Colonic mucosa (tissue), 4 donors: ENCODE data around the gene GPX3. TPM values are rescaled to one million over a fixed set of nuclear protein-coding genes. Genes with fewer than 3 reads are reported as not detected.

Experiments
- DNase-seq: peaks from one replicate; pipeline ENCODE4 v3.0.0-alpha.2; 2020
- H3K27ac ChIP-seq: fragments of 200-600 bp; one replicate; pipeline ENCODE4 v1.8.0; 2021
- H3K27me3 ChIP-seq: fragments of 200-600 bp; one replicate; pipeline ENCODE4 v1.8.0; 2021
- H3K36me3 ChIP-seq: fragments of 200-600 bp; one replicate; pipeline ENCODE4 v1.8.0; 2021
- H3K4me1 ChIP-seq: fragments of 200-600 bp; one replicate; pipeline ENCODE4 v1.8.0; 2021; ENCODE audit warnings: mild to moderate bottlenecking
- H3K4me3 ChIP-seq: fragments of 200-600 bp; one replicate; pipeline ENCODE4 v1.8.0; 2021
- H3K9ac ChIP-seq, 2 donors: one replicate each; pipeline ENCODE4 v1.7.0; 2013; ENCODE audit warnings: control low read depth in 2 of 2, low read depth in 2 of 2, low read length in 2 of 2
- H3K9me3 ChIP-seq: fragments of 200-600 bp; one replicate; pipeline ENCODE4 v1.8.0; 2021
- intact Hi-C: fragments of 100-400 bp; cut with DNase I; formaldehyde crosslinking; loops from one replicate; pipeline ENCODE4 v1.14.1; 2022
- total RNA-seq, 2 donors: library from RNA; stranded (reverse); fragmentation: NEBNext Ultra II Directional in 1 of 2; extraction: Animal tissue kit (Norgen Biotek cat#: 25700) in 1 of 2; gene quantifications; one replicate each; pipeline ENCODE4 v1.2.1, GENCODE V29; 2021
- TF ChIP-seq, protein P1 (sequence below): fragments of 200-600 bp; IDR thresholded peaks from one replicate; pipeline ENCODE4 v1.8.0; 2022; ENCODE audit warnings: antibody characterized with exemption, mild to moderate bottlenecking
- donor health status: healthy.
- donor health status: DM: no; HTN: no; CAD: no.
- donor health status: DM: no; HTN: no; CAD: no.

The GPX3 gene
- total RNA-seq, 2 donors from 2014 or later = 30.2 to 60.5 TPM

DNA sequence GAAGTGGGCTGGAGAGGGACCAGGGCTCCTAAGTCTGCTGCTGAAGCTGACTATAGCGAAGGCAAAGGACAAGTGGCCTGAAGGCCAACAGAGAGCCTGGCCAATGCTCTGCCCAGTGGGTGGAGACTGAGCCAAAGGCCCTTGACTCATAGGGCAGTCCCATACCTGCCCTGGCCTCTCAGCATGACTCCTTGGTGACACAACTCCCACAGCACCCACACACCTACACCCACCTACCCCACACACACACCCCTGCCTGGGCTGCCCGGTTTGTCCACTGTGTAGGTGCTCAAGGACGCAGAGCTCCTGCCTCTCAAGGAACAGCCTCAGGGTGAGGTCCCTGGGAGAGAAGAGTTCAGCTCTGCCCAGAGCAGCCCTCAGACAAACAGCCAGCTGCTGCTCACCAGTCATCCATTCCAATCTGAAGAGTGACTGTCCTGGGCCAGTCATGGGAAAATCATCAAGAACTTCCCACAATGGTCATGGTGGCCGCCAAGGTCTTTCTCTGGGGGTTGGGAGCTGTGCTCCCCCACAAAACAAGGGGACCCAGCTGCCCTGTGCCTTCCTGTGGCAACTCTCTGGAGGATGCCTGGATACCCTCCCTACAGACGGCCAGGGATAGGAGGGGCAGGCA is 55.4 kb downstream of the GPX3 start:
- intact Hi-C loops = no loop called here
- Histone ChIP-seq H3K36me3 (no peaks in the 10 kb centered on the region), H3K27me3 (no peaks in the 10 kb centered on the region), H3K4me1 (peaks cover 8% of the 10 kb centered on the region), H3K9ac (no peak overlapping the region), H3K27ac (peak overlapping the region; percentile 41), H3K4me3 (no peak overlapping the region), H3K9me3 (no peaks in the 10 kb centered on the region)
- TF ChIP-seq, protein P1, sequence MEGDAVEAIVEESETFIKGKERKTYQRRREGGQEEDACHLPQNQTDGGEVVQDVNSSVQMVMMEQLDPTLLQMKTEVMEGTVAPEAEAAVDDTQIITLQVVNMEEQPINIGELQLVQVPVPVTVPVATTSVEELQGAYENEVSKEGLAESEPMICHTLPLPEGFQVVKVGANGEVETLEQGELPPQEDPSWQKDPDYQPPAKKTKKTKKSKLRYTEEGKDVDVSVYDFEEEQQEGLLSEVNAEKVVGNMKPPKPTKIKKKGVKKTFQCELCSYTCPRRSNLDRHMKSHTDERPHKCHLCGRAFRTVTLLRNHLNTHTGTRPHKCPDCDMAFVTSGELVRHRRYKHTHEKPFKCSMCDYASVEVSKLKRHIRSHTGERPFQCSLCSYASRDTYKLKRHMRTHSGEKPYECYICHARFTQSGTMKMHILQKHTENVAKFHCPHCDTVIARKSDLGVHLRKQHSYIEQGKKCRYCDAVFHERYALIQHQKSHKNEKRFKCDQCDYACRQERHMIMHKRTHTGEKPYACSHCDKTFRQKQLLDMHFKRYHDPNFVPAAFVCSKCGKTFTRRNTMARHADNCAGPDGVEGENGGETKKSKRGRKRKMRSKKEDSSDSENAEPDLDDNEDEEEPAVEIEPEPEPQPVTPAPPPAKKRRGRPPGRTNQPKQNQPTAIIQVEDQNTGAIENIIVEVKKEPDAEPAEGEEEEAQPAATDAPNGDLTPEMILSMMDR = no peak
- DNase-seq = peak; percentile 53

DNA sequence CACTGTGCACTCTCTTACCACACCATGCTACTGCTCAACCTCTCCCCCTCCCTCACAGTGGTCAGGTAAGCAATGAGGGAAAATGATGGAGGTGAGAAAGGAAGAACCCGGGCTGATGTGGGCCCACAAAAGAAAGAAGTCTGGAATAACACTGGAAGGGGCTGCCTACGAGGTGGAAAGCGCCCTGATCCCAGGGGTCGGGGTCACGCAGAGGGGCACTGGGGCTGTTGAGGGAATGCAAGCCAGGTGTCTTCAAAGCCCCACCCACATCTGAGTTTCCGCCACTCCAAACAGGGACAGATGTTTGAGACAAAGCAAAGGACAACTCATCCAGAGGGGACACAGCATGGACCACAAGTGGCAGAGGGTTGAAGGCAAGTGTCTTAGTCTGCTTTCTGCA is 56.2 kb downstream of the GPX3 start:
- intact Hi-C loops = no loop called here

DNA sequence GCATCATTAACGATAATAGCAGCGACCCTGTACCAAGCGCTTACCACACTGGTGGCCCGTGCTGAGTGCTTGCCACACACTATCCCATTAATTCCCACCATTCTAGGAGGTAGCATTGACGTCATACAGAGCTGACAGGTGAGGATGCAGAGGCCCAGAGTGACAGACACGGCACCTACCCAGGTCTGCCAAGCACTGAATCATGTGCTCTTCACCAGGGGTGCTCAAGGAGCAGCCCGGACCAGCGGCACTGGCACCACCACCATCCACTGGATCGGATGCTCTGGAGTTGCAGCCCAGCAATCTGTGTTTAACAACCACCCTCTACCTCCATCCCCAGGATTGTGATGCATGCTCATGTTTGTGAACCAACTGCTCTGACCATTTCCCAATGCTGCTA is 57.0 kb downstream of the GPX3 start:
- TF ChIP-seq, protein P1 = no peak

More for the DNA sequence above, 56.2 kb downstream of the GPX3 start:
- TF ChIP-seq, protein P1 = no peak
- no peak for DNase-seq
- Histone ChIP-seq H3K27ac (no peak overlapping the region), H3K9me3 (no peaks in the 10 kb centered on the region), H3K36me3 (no peaks in the 10 kb centered on the region), H3K27me3 (no peaks in the 10 kb centered on the region), H3K4me1 (peaks cover 8% of the 10 kb centered on the region), H3K4me3 (no peak overlapping the region), H3K9ac (no peak overlapping the region)

DNA sequence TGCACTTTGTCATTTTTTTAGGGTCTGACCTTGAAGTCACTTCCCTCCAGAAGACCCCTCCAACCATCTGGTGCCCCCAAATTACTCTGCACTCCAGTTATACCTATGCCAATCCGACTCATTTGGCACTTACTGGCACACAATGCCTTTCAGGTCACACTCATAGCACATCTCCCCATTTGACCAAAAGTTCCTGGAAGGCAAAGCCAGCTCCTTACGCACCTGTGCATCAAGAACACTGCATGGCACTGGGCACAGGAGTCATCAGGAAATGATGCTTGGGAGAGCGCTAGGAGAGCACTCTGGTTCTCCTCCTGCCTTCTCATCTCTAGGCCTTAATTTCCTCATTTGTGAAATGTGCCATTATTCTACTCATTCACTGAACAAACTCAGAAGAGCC is 57.6 kb downstream of the GPX3 start:
- no peak overlapping the region for H3K9ac ChIP-seq
- H3K9me3 ChIP-seq = no peaks in the 10 kb centered on the region
- intact Hi-C loops = no loop called here
- H3K27ac ChIP-seq = no peak overlapping the region
- H3K4me3 ChIP-seq = no peak overlapping the region
- DNase-seq = no peak
- peaks cover 15% of the 10 kb centered on the region for H3K4me1 ChIP-seq
- no peaks in the 10 kb centered on the region for H3K27me3 ChIP-seq
- TF ChIP-seq, protein P1 = no peak
- no peaks in the 10 kb centered on the region for H3K36me3 ChIP-seq

More for the DNA sequence above, 57.0 kb downstream of the GPX3 start:
- H3K36me3 ChIP-seq = no peaks in the 10 kb centered on the region
- intact Hi-C loops = no loop called here
- no peak overlapping the region for H3K9ac ChIP-seq
- H3K27ac ChIP-seq = no peak overlapping the region
- H3K4me1 ChIP-seq = peaks cover 9% of the 10 kb centered on the region
- no peaks in the 10 kb centered on the region for H3K27me3 ChIP-seq
- no peaks in the 10 kb centered on the region for H3K9me3 ChIP-seq
- no peak overlapping the region for H3K4me3 ChIP-seq
- DNase-seq = no peak

Other genes starting within 250 kb of the GPX3 start
- gene SMIM3, start 241.8 kb upstream of the GPX3 start, total RNA-seq = 10 to 100 TPM; 10.1 to 12.6 TPM
- gene IRGM, start 174.1 kb upstream of the GPX3 start, total RNA-seq = not detected
- gene ZNF300, start 115.6 kb upstream of the GPX3 start, total RNA-seq = 1 to 10 TPM; 2.7 to 3.0 TPM
- gene TNIP1, start 60.4 kb downstream of the GPX3 start, total RNA-seq = 100 to 1,000 TPM; 153 to 220 TPM
- gene ANXA6, start 137.2 kb downstream of the GPX3 start, total RNA-seq = 10 to 100 TPM; 21.2 to 39.8 TPM
- gene CCDC69, start 203.5 kb downstream of the GPX3 start, total RNA-seq = 10 to 100 TPM in 1 of 2 donors, 1 to 10 TPM in 1; 4.2 to 23.8 TPM
- 10 to 100 TPM; 22.0 to 27.2 TPM for gene GM2A, start 232.6 kb downstream of the GPX3 start, total RNA-seq